ENCODE data around the gene CEP250. TPM values are rescaled to one million over a fixed set of nuclear protein-coding genes. Genes with fewer than 3 reads are reported as not detected.

Gene CEP250
- total RNA-seq (10 to 100 TPM; 34.8 to 42.2 TPM), polyA plus RNA-seq (17.2 TPM)

- peak; percentile 91 to 96 (median 95) for DNase-seq
- ChIA-PET POLR2A (interaction anchor here (0.6 to 2.1 kb wide), 7 partner anchors 36 to 498 kb away, joined by 3 to 12 read pairs (median 4); partner anchors contain the start of genes PHF20 and RBM39), CTCF (interaction anchor here (0.7 to 3.4 kb wide), 15 partner anchors 8 to 499 kb away, joined by 3 to 20 read pairs (median 3); partner anchors contain the start of genes RBM39 and SCAND1)
- H3K9me3 ChIP-seq (ENCODE audit: low read length): no peaks in the 10 kb centered on the region
- Mint-ChIP-seq H3K4me3 (peak within 1 kb of the TSS; percentile 94 to 97 (median 96)), H3K9me3 (no peaks in the 10 kb centered on the region), H3K36me3 (peaks cover 0 to 7% (median 0%) of the 10 kb centered on the region in 3 donors), H3K4me1 (peaks cover 13 to 38% (median 16%) of the 10 kb centered on the region in 3 donors), H3K27me3 (no peaks in the 10 kb centered on the region), H3K27ac (peak within 1 kb of the TSS; percentile 91 to 99 (median 97))
- H3K27me3 ChIP-seq (ENCODE audit: insufficient read depth, low read length, poor library complexity, severe bottlenecking): no peaks in the 10 kb centered on the region
- H3K27ac ChIP-seq (ENCODE audit: low read depth, low read length): peak within 1 kb of the TSS; percentile 90
- H3K4me1 ChIP-seq (ENCODE audit: insufficient read depth, low read length): peaks cover 16% of the 10 kb centered on the region
- peaks cover 2% of the 10 kb centered on the region for H3K36me3 ChIP-seq (ENCODE audit: insufficient read depth, low read length)
- H3K4me3 ChIP-seq (ENCODE audit: low read length): peak within 1 kb of the TSS; percentile 93
These were observed at the start of gene CEP250 for GRCh38 chr20:35454881-35455609. Gene CEP250, plus strand, starts transcription at chr20:35455598. Its CDS starts 6,770 bp downstream, at chr20:35462368.

- Histone ChIP-seq H3K36me3 (ENCODE audit: insufficient read depth, low read length) (peaks cover 13% of the 10 kb centered on the region), H3K4me1 (ENCODE audit: insufficient read depth, low read length) (peaks cover 11% of the 10 kb centered on the region), H3K27me3 (ENCODE audit: insufficient read depth, low read length, poor library complexity, severe bottlenecking) (no peaks in the 10 kb centered on the region), H3K4me3 (ENCODE audit: low read length) (no peak overlapping the region), H3K9me3 (ENCODE audit: low read length) (peaks cover 4% of the 10 kb centered on the region), H3K27ac (ENCODE audit: low read depth, low read length) (no peak overlapping the region)
- Mint-ChIP-seq H3K4me1 (peaks cover 13 to 27% (median 22%) of the 10 kb centered on the region in 3 donors), H3K27ac (no peak overlapping the region), H3K36me3 (peaks cover 14 to 54% (median 20%) of the 10 kb centered on the region in 3 donors), H3K9me3 (peaks cover 5 to 13% (median 7%) of the 10 kb centered on the region in 5 donors), H3K4me3 (peak overlapping the region in 1 of 7 donors; percentile 45), H3K27me3 (no peaks in the 10 kb centered on the region)
- DNase-seq: no peak
- POLR2A ChIA-PET: no interaction called here
- CTCF ChIA-PET: no interaction called here
These were observed 49.6 kb upstream of the CEP250 start for GRCh38 chr20:35405775-35406174.

- H3K4me3 ChIP-seq (ENCODE audit: low read length): no peak overlapping the region
- H3K27me3 Mint-ChIP-seq: no peaks in the 10 kb centered on the region
- no peak for DNase-seq
These were observed 47.1 kb upstream of the CEP250 start for GRCh38 chr20:35408270-35408669.

GRCh38 chr20:35409542-35409941 is 45.9 kb upstream of the CEP250 start:
- no peaks in the 10 kb centered on the region for H3K27me3 ChIP-seq (ENCODE audit: insufficient read depth, low read length, poor library complexity, severe bottlenecking)
- H3K36me3 ChIP-seq (ENCODE audit: insufficient read depth, low read length): peaks cover 13% of the 10 kb centered on the region
- no peak for DNase-seq
- CTCF ChIA-PET: no interaction called here
- no peak overlapping the region for H3K27ac ChIP-seq (ENCODE audit: low read depth, low read length)
- no peak overlapping the region for H3K4me3 ChIP-seq (ENCODE audit: low read length)
- H3K27ac Mint-ChIP-seq: no peak overlapping the region
- POLR2A ChIA-PET: interaction anchor here (0.6 to 0.7 kb wide), 2 partner anchors 16 to 284 kb away, joined by 4 to 5 read pairs; no protein-coding TSS in a partner anchor
- peak overlapping the region in 1 of 7 donors; percentile 73 for H3K4me3 Mint-ChIP-seq
- peaks cover 16% of the 10 kb centered on the region for H3K4me1 ChIP-seq (ENCODE audit: insufficient read depth, low read length)
- peaks cover 14 to 52% (median 24%) of the 10 kb centered on the region in 3 donors for H3K36me3 Mint-ChIP-seq
- no peaks in the 10 kb centered on the region for H3K27me3 Mint-ChIP-seq
- peaks cover 26 to 34% (median 34%) of the 10 kb centered on the region in 3 donors for H3K4me1 Mint-ChIP-seq
- peaks cover 5 to 13% (median 7%) of the 10 kb centered on the region in 5 donors for H3K9me3 Mint-ChIP-seq
- peaks cover 4% of the 10 kb centered on the region for H3K9me3 ChIP-seq (ENCODE audit: low read length)

More at GRCh38 chr20:35408270-35408669, 47.1 kb upstream of the CEP250 start:
- no peaks in the 10 kb centered on the region for H3K27me3 ChIP-seq (ENCODE audit: insufficient read depth, low read length, poor library complexity, severe bottlenecking)
- H3K9me3 Mint-ChIP-seq: peaks cover 5 to 13% (median 7%) of the 10 kb centered on the region in 5 donors
- peaks cover 13% of the 10 kb centered on the region for H3K36me3 ChIP-seq (ENCODE audit: insufficient read depth, low read length)
- peaks cover 17% of the 10 kb centered on the region for H3K4me1 ChIP-seq (ENCODE audit: insufficient read depth, low read length)
- ChIA-PET POLR2A (no interaction called here), CTCF (no interaction called here)
- H3K9me3 ChIP-seq (ENCODE audit: low read length): peaks cover 4% of the 10 kb centered on the region
- H3K27ac Mint-ChIP-seq: no peak overlapping the region
- H3K27ac ChIP-seq (ENCODE audit: low read depth, low read length): no peak overlapping the region
- H3K36me3 Mint-ChIP-seq: peaks cover 14 to 55% (median 24%) of the 10 kb centered on the region in 3 donors
- peaks cover 26 to 35% (median 35%) of the 10 kb centered on the region in 3 donors for H3K4me1 Mint-ChIP-seq
- peak overlapping the region in 2 of 7 donors; percentile 32 to 82 for H3K4me3 Mint-ChIP-seq

- Mint-ChIP-seq H3K4me3 (peak overlapping the region; percentile 95 to 99 (median 97)), H3K27me3 (peaks cover 0 to 2% of the 10 kb centered on the region in 2 donors), H3K4me1 (peaks cover 18 to 25% (median 25%) of the 10 kb centered on the region in 3 donors), H3K9me3 (peaks cover 4 to 7% (median 6%) of the 10 kb centered on the region in 5 donors), H3K36me3 (peaks cover 11 to 45% (median 18%) of the 10 kb centered on the region in 3 donors), H3K27ac (peak overlapping the region in 7 of 8 donors; percentile 64 to 98 (median 95))
- peak overlapping the region; percentile 96 for H3K4me3 ChIP-seq (ENCODE audit: low read length)
- no peaks in the 10 kb centered on the region for H3K27me3 ChIP-seq (ENCODE audit: insufficient read depth, low read length, poor library complexity, severe bottlenecking)
- H3K9me3 ChIP-seq (ENCODE audit: low read length): peaks cover 4% of the 10 kb centered on the region
- ChIA-PET POLR2A (no interaction called here), CTCF (no interaction called here)
- H3K4me1 ChIP-seq (ENCODE audit: insufficient read depth, low read length): peaks cover 8% of the 10 kb centered on the region
- H3K27ac ChIP-seq (ENCODE audit: low read depth, low read length): no peak overlapping the region
- DNase-seq: no peak
- peaks cover 13% of the 10 kb centered on the region for H3K36me3 ChIP-seq (ENCODE audit: insufficient read depth, low read length)
These were observed 44.8 kb upstream of the CEP250 start for GRCh38 chr20:35410613-35411012.

- POLR2A ChIA-PET: no interaction called here
These were observed 34.1 kb upstream of the CEP250 start for GRCh38 chr20:35421322-35421721.

GRCh38 chr20:35431621-35432429 is 23.6 kb upstream of the CEP250 start:
- Histone ChIP-seq H3K27ac (ENCODE audit: low read depth, low read length) (no peak overlapping the region), H3K4me1 (ENCODE audit: insufficient read depth, low read length) (no peaks in the 10 kb centered on the region), H3K27me3 (ENCODE audit: insufficient read depth, low read length, poor library complexity, severe bottlenecking) (no peaks in the 10 kb centered on the region), H3K4me3 (ENCODE audit: low read length) (no peak overlapping the region), H3K9me3 (ENCODE audit: low read length) (no peaks in the 10 kb centered on the region), H3K36me3 (ENCODE audit: insufficient read depth, low read length) (no peaks in the 10 kb centered on the region)
- ChIA-PET POLR2A (no interaction called here), CTCF (interaction anchor here (1.5 to 1.7 kb wide), 2 partner anchors 16 to 128 kb away, joined by 4 to 5 read pairs; no protein-coding TSS in a partner anchor)
- Mint-ChIP-seq H3K4me3 (no peak overlapping the region), H3K27me3 (no peaks in the 10 kb centered on the region), H3K27ac (peak overlapping the region in 4 of 8 donors; percentile 22 to 72 (median 58)), H3K36me3 (no peaks in the 10 kb centered on the region), H3K4me1 (peaks cover 0 to 8% (median 6%) of the 10 kb centered on the region in 3 donors), H3K9me3 (no peaks in the 10 kb centered on the region)
- no peak for DNase-seq

More at GRCh38 chr20:35421322-35421721, 34.1 kb upstream of the CEP250 start:
- no peak overlapping the region for H3K27ac ChIP-seq (ENCODE audit: low read depth, low read length)
- H3K9me3 Mint-ChIP-seq: no peaks in the 10 kb centered on the region
- no peak overlapping the region for H3K27ac Mint-ChIP-seq
- CTCF ChIA-PET: no interaction called here
- H3K9me3 ChIP-seq (ENCODE audit: low read length): no peaks in the 10 kb centered on the region
- H3K4me3 Mint-ChIP-seq: no peak overlapping the region
- no peak overlapping the region for H3K4me3 ChIP-seq (ENCODE audit: low read length)
- H3K27me3 ChIP-seq (ENCODE audit: insufficient read depth, low read length, poor library complexity, severe bottlenecking): no peaks in the 10 kb centered on the region
- H3K36me3 Mint-ChIP-seq: no peaks in the 10 kb centered on the region
- H3K27me3 Mint-ChIP-seq: peaks cover 12 to 27% of the 10 kb centered on the region in 2 donors
- no peaks in the 10 kb centered on the region for H3K4me1 Mint-ChIP-seq
- DNase-seq: no peak
- no peaks in the 10 kb centered on the region for H3K4me1 ChIP-seq (ENCODE audit: insufficient read depth, low read length)
- H3K36me3 ChIP-seq (ENCODE audit: insufficient read depth, low read length): no peaks in the 10 kb centered on the region

All from CD8-positive, alpha-beta memory T cell (primary cell).